GM18867 (cell line): ENCODE measurements around the gene DOCK9.

Experiments
- ATAC-seq: cut with Tn5 transposase; IDR thresholded peaks from one replicate; pipeline ENCODE4 v1.9.1; 2021; ENCODE audit warnings: mild to moderate bottlenecking, moderate library complexity; ENCODE audit not compliant: unreplicated experiment

The DOCK9 gene

DNA sequence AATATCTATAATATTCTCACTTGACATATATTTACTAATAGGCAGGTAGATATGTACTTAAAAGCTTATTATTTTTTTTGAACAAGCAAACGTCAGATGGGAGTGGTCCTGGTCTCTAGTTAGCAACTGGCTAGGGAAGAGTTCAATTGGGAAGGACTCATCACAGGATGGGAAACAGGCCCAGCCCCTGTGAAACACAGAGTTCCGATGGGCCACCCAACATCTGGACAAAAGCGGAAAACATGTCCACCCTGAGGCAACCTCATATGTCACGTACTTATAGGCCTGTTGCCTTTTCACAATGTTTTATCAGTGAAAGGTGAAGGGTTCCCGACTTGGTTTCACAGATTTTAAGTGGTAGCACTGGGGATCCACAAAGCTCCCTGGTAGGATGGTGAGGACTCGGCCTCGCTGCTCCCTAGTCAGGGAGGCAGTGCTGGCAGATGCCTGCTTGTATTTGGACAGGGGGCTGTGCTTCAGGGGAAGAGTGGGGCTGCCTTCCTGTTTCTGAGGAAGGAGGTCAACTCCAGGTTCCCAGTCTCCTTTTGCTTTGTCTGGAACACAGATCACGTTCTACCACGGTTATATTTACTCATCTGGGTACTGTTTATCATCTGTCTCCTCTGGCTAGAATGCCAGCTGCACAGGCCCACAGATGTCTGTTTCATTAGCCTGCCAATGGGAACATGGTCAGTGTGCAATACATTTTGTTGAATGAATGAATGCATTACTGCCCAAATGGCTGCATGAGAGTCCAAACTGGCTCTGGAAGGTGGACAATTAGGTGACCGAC, 176.0 kb downstream of the DOCK9 start:
- ATAC-seq, result no peak

GRCh38 chr13:98800078-98800477, 177.8 kb downstream of the DOCK9 start:
- no peak for ATAC-seq

DNA sequence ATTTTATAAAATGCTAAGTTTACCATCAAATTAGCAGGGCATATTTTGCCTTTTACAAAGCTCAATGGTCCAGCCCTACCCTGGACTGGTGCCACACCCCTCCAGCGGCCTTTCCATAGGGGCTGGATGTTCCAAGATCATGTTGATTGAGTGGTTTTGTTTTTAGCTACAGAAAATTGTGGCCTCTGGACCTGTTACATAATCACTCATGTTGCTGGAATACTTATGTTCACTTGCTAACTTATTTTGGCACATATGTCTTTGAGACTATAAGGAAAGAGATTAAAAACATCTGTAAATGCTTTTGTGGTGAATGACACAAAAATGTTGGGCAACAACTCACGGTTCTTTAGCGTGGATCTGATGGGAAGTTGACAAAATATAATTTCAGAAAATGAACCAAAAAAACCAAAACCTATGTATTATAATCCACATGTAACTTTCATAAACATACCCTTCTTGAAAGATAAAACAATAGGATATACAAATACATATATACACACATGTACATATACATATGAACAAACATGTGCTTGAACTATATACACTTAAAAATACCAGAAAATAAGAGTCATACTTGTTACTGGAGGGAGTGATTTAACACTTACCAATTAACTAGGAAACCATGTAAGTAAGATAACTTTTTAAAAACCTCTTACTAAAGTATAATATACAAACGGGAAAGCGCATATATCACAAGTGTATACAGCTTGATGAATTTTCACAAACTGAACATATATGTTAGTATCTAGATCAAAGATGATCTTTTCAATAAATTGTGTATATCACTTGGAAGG, 178.8 kb downstream of the DOCK9 start:
- ATAC-seq, result no peak

GRCh38 chr13:98797456-98797855, 180.4 kb downstream of the DOCK9 start:
- ATAC-seq, result no peak

DNA sequence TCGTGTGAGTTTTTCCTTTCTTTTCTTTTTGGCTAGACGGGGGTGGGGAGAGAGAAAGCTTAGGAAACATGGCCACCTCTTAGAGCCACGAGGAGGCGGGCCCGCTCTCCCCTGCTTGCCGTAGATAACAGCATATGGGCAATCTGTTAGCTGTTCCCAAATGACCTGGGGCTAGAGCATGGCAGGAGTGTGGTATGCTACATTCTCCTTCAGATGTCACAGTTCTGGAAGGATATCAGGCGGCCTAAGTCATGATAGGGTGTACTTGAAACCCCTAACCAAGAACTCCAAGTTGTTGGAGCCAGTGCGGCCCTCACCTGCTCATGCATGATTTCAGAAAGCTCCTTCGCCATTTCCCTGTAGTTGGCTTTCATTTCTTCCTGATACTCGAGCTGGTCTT, 181.1 kb downstream of the DOCK9 start:
- no peak for ATAC-seq

GRCh38 chr13:98796191-98796590, 181.7 kb downstream of the DOCK9 start:
- no peak for ATAC-seq

GRCh38 chr13:98795220-98795619, 182.6 kb downstream of the DOCK9 start:
- ATAC-seq, result no peak

DNA sequence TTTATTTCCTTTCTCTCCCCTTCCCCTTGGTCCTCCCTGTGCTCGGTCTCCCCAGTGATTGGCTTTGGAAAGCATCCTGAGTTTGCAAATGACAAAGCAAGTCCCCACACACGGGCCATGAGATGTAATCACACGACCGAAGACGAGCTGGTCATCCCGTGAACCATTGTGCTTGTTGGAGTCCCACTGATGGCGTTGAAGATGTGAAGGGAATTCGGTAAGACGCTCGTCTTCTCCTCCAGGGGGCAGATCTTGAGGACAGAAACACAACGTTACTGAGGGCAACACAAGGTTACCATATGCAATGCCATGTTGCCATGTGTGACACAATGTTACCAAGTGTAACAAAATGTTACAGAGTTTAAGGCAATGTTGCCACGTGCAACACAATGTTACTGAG, 183.4 kb downstream of the DOCK9 start:
- no peak for ATAC-seq

DNA sequence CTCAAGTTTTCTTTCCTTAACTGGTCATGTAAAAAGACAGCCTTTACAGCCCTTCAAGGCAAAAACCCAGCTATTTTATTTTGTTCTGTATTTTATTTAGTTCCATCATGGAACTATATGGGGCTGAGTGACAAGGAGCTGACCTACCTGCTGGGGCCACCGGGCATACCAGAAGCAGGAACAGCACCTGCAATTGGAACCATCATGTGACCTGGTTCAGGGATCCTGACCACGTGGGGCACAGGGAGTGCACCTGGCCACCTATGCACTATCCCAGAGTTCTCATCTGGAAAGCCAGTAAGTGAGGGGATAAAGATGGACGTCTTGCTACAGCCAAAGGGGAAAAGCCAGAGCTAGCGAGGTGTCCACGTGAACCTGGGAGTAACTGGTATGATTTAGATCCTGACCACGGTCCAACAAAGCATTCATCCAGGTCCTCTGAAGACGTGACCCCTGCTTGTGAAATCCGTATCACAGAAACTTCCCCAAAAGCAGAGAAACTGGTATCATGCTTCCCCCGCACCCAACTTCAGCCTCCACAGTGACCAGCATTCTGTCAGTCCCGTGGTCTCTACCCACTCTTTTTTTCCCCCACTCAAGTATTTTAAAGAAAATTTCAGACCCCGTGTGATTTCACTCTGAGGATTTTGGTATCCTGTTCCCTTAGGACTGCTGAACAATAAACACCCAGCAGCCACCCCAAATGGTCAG, 184.9 kb downstream of the DOCK9 start:
- ATAC-seq, result no peak

GRCh38 chr13:98792321-98792720, 185.5 kb downstream of the DOCK9 start:
- no peak for ATAC-seq

- no peak for ATAC-seq
These were observed 186.3 kb downstream of the DOCK9 start for GRCh38 chr13:98791611-98792010.

- ATAC-seq, result no peak
These were observed 189.9 kb downstream of the DOCK9 start for GRCh38 chr13:98787996-98788395.

DNA sequence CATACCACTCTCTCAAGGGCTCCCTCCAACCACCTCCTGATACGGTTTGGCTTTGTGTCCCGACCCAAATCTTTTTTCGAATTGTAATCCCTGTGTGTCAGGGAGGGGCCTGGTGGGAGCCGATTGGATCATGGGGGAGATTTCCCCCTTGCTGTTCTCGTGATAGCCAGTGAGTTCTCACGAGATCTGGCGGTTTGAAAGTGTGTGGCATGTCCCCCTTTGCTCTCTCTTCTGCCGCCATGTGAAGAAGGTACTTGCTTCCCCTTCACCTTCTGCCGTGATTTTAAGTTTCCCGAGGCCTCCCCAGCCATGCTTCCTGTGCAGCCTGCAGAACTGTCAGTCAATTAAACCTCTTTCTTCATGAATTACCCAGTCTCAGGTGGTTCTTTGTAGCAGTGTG, 190.7 kb downstream of the DOCK9 start:
- no peak for ATAC-seq

DNA sequence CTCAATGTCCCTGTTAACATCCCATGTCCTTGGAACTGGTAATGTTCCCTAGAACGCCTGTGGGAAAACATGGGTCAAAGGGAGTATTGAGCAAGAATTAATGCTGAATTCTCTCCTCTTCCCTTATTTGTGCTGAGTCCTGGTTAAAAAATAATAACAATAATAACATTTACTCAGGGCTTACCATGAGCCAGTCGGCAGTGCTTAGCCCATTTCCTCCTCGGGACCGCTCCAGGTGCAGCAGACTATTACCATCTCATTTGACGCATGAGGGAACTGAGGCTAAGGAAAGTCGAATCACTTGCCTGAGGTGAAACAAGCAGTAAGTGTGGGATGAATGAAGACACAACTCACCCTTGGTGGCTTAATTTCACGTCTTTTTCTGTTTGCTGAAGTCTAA, 191.8 kb downstream of the DOCK9 start:
- no peak for ATAC-seq

- no peak for ATAC-seq
These were observed 192.5 kb downstream of the DOCK9 start for GRCh38 chr13:98785405-98785804.

DNA sequence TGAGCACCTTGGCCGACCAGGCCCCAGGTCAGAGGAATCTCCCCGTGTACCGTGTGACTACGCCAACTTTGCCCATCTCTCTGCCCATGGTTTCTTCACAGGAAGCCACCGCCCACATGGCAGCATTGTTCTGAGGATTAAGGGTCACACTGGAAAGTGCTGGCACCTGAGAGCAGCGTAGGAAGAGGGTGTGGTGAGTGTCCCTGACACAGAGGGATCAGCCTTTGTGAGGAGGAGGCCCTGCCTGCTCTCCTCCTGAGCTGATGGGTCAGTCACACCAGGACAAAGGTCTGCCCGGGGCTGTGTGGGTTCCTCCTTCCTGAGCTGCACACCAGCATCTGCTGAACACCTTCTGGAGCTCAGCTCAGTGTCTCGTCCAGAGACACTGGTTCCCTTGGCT, 193.2 kb downstream of the DOCK9 start:
- no peak for ATAC-seq

DNA sequence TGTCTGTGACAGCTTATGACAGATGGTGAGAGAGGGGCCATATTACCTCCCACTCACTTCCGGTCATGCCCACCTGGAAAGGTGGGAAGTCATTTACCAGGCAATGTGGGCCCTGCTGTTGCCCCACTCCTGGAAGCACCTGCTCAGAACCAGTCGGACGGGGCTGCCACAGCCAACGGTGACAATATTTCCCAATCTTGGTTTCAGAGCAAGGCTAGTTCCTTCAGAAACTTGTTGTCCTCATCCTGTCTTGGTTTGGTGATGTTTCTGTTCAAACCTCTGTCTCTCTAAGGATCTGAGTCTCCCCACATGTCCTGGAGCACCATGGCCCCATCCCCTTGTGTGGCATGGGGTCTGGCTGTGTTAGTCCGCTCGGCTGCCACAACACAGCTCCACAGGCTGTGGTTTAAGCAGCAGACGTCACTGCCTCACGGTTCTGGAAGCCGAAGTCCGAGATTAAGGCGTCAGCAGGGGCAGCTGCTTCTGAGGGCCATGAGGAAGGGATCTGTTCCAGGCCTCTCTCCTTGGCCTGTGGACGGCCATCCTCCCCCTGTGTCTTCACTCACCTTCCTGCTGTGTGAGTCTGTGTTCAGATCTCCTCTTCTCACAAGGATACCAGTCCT, 193.9 kb downstream of the DOCK9 start:
- ATAC-seq, result no peak

GRCh38 chr13:98782654-98783053, 195.2 kb downstream of the DOCK9 start:
- ATAC-seq, result no peak

GRCh38 chr13:98781905-98782304, 196.0 kb downstream of the DOCK9 start:
- no peak for ATAC-seq

DNA sequence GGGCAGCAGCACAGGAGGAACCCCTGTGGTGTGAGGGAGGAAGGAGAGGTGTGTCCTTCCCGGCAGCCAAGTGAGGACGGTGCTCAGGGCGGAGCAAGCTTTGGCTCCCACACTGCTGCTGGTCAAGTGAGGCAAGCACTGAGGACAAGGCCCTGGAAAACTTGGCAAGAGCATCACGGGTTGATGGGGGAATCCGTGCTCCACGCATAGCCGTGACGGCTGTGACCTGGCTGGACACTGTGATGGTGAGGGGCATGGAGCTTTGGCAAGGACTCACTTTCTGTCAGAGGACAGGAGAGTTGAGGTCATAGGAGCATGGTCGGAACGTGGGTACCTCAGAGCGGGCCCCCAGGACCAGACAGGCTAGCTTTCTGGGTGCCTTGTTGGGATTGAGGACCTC, 196.4 kb downstream of the DOCK9 start:
- ATAC-seq, result no peak

- no peak for ATAC-seq
These were observed 196.8 kb downstream of the DOCK9 start for GRCh38 chr13:98781045-98781444.
